ENCODE results near the gene ZMAT5.

ZMAT5 gene

GRCh38 chr22:29780220-29780619 is 13.4 kb upstream of the ZMAT5 start:
- Mint-ChIP-seq H3K36me3 (ENCODE audit: low read depth) (no peaks in the 10 kb centered on the region), H3K4me3 (no peak overlapping the region), H3K27me3 (no peaks in the 10 kb centered on the region), H3K9me3 (no peaks in the 10 kb centered on the region), H3K4me1 (ENCODE audit: low read depth) (peaks cover 9% of the 10 kb centered on the region), H3K27ac (no peak overlapping the region)
- intact Hi-C loops (cut with micrococcal nuclease) = no loop called here

- peaks cover 5% of the 10 kb centered on the region for H3K4me1 Mint-ChIP-seq (ENCODE audit: low read depth)
- no peaks in the 10 kb centered on the region for H3K9me3 Mint-ChIP-seq
- H3K27me3 Mint-ChIP-seq = no peaks in the 10 kb centered on the region
- peaks cover 35% of the 10 kb centered on the region for H3K36me3 Mint-ChIP-seq (ENCODE audit: low read depth)
- H3K27ac Mint-ChIP-seq = no peak overlapping the region
- no peak overlapping the region for H3K4me3 Mint-ChIP-seq
- intact Hi-C loops (cut with micrococcal nuclease) = loop anchor here (5.0 kb wide), 1 partner anchor 229 kb away; no protein-coding TSS in a partner anchor
Measured at GRCh38 chr22:29773233-29773632, 6.4 kb upstream of the ZMAT5 start.

- H3K9me3 Mint-ChIP-seq = no peaks in the 10 kb centered on the region
- H3K4me1 Mint-ChIP-seq (ENCODE audit: low read depth) = peaks cover 11% of the 10 kb centered on the region
- no peak overlapping the region for H3K27ac Mint-ChIP-seq
- no peak overlapping the region for H3K4me3 Mint-ChIP-seq
- no peaks in the 10 kb centered on the region for H3K27me3 Mint-ChIP-seq
- intact Hi-C loops (cut with micrococcal nuclease) = loop anchor here (5.0 kb wide), 1 partner anchor 230 kb away; no protein-coding TSS in a partner anchor
- H3K36me3 Mint-ChIP-seq (ENCODE audit: low read depth) = peaks cover 43% of the 10 kb centered on the region
Measured at GRCh38 chr22:29772170-29772641, 5.4 kb upstream of the ZMAT5 start.

GRCh38 chr22:29769723-29770321 is 3.0 kb upstream of the ZMAT5 start:
- no peak overlapping the region for H3K27ac Mint-ChIP-seq
- peaks cover 27% of the 10 kb centered on the region for H3K4me1 Mint-ChIP-seq (ENCODE audit: low read depth)
- no peaks in the 10 kb centered on the region for H3K27me3 Mint-ChIP-seq
- no peaks in the 10 kb centered on the region for H3K9me3 Mint-ChIP-seq
- intact Hi-C loops (cut with micrococcal nuclease) = loop anchor here (5.0 to 10.0 kb wide), 3 partner anchors 55 to 232 kb away; no protein-coding TSS in a partner anchor
- peaks cover 45% of the 10 kb centered on the region for H3K36me3 Mint-ChIP-seq (ENCODE audit: low read depth)
- H3K4me3 Mint-ChIP-seq = no peak overlapping the region

- peaks cover 36% of the 10 kb centered on the region for H3K4me1 Mint-ChIP-seq (ENCODE audit: low read depth)
- H3K27ac Mint-ChIP-seq = peak overlapping the region; percentile 96
- H3K27me3 Mint-ChIP-seq = no peaks in the 10 kb centered on the region
- no peaks in the 10 kb centered on the region for H3K9me3 Mint-ChIP-seq
- H3K36me3 Mint-ChIP-seq (ENCODE audit: low read depth) = peaks cover 45% of the 10 kb centered on the region
- H3K4me3 Mint-ChIP-seq = peak overlapping the region; percentile 98
- intact Hi-C loops (cut with micrococcal nuclease) = loop anchor here (5.0 to 10.0 kb wide), 2 partner anchors 57 to 74 kb away; no protein-coding TSS in a partner anchor
Measured at GRCh38 chr22:29768052-29768693, 1.4 kb upstream of the ZMAT5 start.

GRCh38 chr22:29767171-29768051 is 604 bp upstream of the ZMAT5 start, which contains the start of gene UQCR10:
Gene UQCR10, plus strand, starts transcription at chr22:29767369. Its CDS starts 30 bp downstream, at chr22:29767399.
- Mint-ChIP-seq H3K4me3 (peak within 1 kb of the TSS; percentile 98), H3K36me3 (ENCODE audit: low read depth) (peaks cover 45% of the 10 kb centered on the region), H3K27ac (peak within 1 kb of the TSS; percentile 96), H3K9me3 (no peaks in the 10 kb centered on the region), H3K4me1 (ENCODE audit: low read depth) (peaks cover 36% of the 10 kb centered on the region), H3K27me3 (no peaks in the 10 kb centered on the region)
- intact Hi-C loops (cut with micrococcal nuclease) = loop anchor here (5.0 to 10.0 kb wide), 2 partner anchors 57 to 75 kb away; no protein-coding TSS in a partner anchor

- no peaks in the 10 kb centered on the region for H3K9me3 Mint-ChIP-seq
- intact Hi-C loops (cut with micrococcal nuclease) = loop anchor here (5.0 to 10.0 kb wide), 2 partner anchors 59 to 76 kb away; no protein-coding TSS in a partner anchor
- peaks cover 36% of the 10 kb centered on the region for H3K4me1 Mint-ChIP-seq (ENCODE audit: low read depth)
- H3K4me3 Mint-ChIP-seq = peak overlapping the region; percentile 98
- H3K27me3 Mint-ChIP-seq = no peaks in the 10 kb centered on the region
- peak overlapping the region; percentile 96 for H3K27ac Mint-ChIP-seq
- H3K36me3 Mint-ChIP-seq (ENCODE audit: low read depth) = peaks cover 38% of the 10 kb centered on the region
Measured at GRCh38 chr22:29765905-29766631, 739 bp downstream of the ZMAT5 start.

- Mint-ChIP-seq H3K36me3 (ENCODE audit: low read depth) (peaks cover 11% of the 10 kb centered on the region), H3K4me1 (ENCODE audit: low read depth) (peaks cover 25% of the 10 kb centered on the region), H3K27ac (no peak overlapping the region), H3K9me3 (no peaks in the 10 kb centered on the region), H3K27me3 (no peaks in the 10 kb centered on the region), H3K4me3 (no peak overlapping the region)
- intact Hi-C loops (cut with micrococcal nuclease) = loop anchor here (10.0 kb wide), 1 partner anchor 63 kb away; no protein-coding TSS in a partner anchor
Measured at GRCh38 chr22:29762263-29762662, 4.5 kb downstream of the ZMAT5 start.

- H3K36me3 Mint-ChIP-seq (ENCODE audit: low read depth) = peaks cover 25% of the 10 kb centered on the region
- H3K4me1 Mint-ChIP-seq (ENCODE audit: low read depth) = peaks cover under 1% of the 10 kb centered on the region
- no peaks in the 10 kb centered on the region for H3K9me3 Mint-ChIP-seq
- intact Hi-C loops (cut with micrococcal nuclease) = no loop called here
- no peak overlapping the region for H3K4me3 Mint-ChIP-seq
- H3K27me3 Mint-ChIP-seq = no peaks in the 10 kb centered on the region
- H3K27ac Mint-ChIP-seq = no peak overlapping the region
Measured at GRCh38 chr22:29758959-29759358, 7.8 kb downstream of the ZMAT5 start.

- Mint-ChIP-seq H3K4me1 (ENCODE audit: low read depth) (no peaks in the 10 kb centered on the region), H3K4me3 (no peak overlapping the region), H3K27me3 (no peaks in the 10 kb centered on the region), H3K9me3 (no peaks in the 10 kb centered on the region), H3K36me3 (ENCODE audit: low read depth) (peaks cover 33% of the 10 kb centered on the region), H3K27ac (no peak overlapping the region)
- intact Hi-C loops (cut with micrococcal nuclease) = no loop called here
Measured at GRCh38 chr22:29758068-29758622, 8.7 kb downstream of the ZMAT5 start.

GRCh38 chr22:29757096-29757495 is 9.7 kb downstream of the ZMAT5 start:
- intact Hi-C loops (cut with micrococcal nuclease) = no loop called here
- Mint-ChIP-seq H3K9me3 (no peaks in the 10 kb centered on the region), H3K4me3 (no peak overlapping the region), H3K4me1 (ENCODE audit: low read depth) (peaks cover 3% of the 10 kb centered on the region), H3K36me3 (ENCODE audit: low read depth) (peaks cover 42% of the 10 kb centered on the region), H3K27ac (no peak overlapping the region), H3K27me3 (no peaks in the 10 kb centered on the region)

- H3K4me1 Mint-ChIP-seq (ENCODE audit: low read depth) = peaks cover 9% of the 10 kb centered on the region
- intact Hi-C loops (cut with micrococcal nuclease) = no loop called here
- H3K27me3 Mint-ChIP-seq = no peaks in the 10 kb centered on the region
- no peaks in the 10 kb centered on the region for H3K9me3 Mint-ChIP-seq
- H3K27ac Mint-ChIP-seq = no peak overlapping the region
- no peak overlapping the region for H3K4me3 Mint-ChIP-seq
- peaks cover 46% of the 10 kb centered on the region for H3K36me3 Mint-ChIP-seq (ENCODE audit: low read depth)
Measured at GRCh38 chr22:29756341-29756740, 10.5 kb downstream of the ZMAT5 start.

- Mint-ChIP-seq H3K36me3 (ENCODE audit: low read depth) (peaks cover 46% of the 10 kb centered on the region), H3K27ac (no peak overlapping the region), H3K9me3 (no peaks in the 10 kb centered on the region)
Measured at GRCh38 chr22:29755889-29756288, 10.9 kb downstream of the ZMAT5 start.

More at GRCh38 chr22:29755889-29756288, 10.9 kb downstream of the ZMAT5 start:
- intact Hi-C loops (cut with micrococcal nuclease) = no loop called here
- peaks cover 11% of the 10 kb centered on the region for H3K4me1 Mint-ChIP-seq (ENCODE audit: low read depth)
- H3K4me3 Mint-ChIP-seq = no peak overlapping the region
- no peaks in the 10 kb centered on the region for H3K27me3 Mint-ChIP-seq

Measured in dendritic cell treated with granulocyte-macrophage colony-stimulating factor and Interleukin-4, amounts not matched to agents 40 ng/mL and 50 ng/mL, for 4 days (primary cell).